Brain microvascular endothelial cell (primary cell): ENCODE measurements around the gene BACE2.
"Not testable (repeated sequence)": the region's sequence is repeated elsewhere in the genome, so short reads cannot be mapped to it uniquely, and the experiment has no call there.

Source experiments
- DNase-seq: peaks from one replicate; pipeline ENCODE4 v3.0.0-alpha.2; 2020
- H3K27ac ChIP-seq: fragments of 250-450 bp; sonication (Bioruptor Pico); 2 replicates; pipeline ENCODE4 v1.5.1; 2020; ENCODE audit warnings: mild to moderate bottlenecking, moderate library complexity
- H3K27me3 ChIP-seq: fragments of 250-450 bp; sonication (Bioruptor Pico); replicated peaks from 2 replicates; pipeline ENCODE4 v1.5.1; 2020; ENCODE audit warnings: mild to moderate bottlenecking
- H3K36me3 ChIP-seq: fragments of 250-450 bp; sonication (Bioruptor Pico); replicated peaks from 2 replicates; pipeline ENCODE4 v1.5.1; 2020; ENCODE audit warnings: mild to moderate bottlenecking
- H3K4me3 ChIP-seq: 2 replicates; pipeline ENCODE4 v1.5.1; 2011; ENCODE audit warnings: low read depth, mild to moderate bottlenecking, control low read depth, low read length, moderate library complexity
- CTCF ChIP-seq: IDR thresholded peaks from 2 replicates; pipeline ENCODE4 v1.5.1; 2011; ENCODE audit warnings: low read depth, mild to moderate bottlenecking, moderate library complexity, low read length, control low read depth, inconsistent platforms; ENCODE audit errors: missing control alignments
- in situ Hi-C: cut with HindIII; loops from 2 replicates; pipeline ENCODE4 v1.10.0; 2017; ENCODE audit warnings: low sequenced_read_pairs, low pct_ligation_motif_present

The BACE2 gene

GRCh38 chr21:41254090-41254700 lies 86.2 kb downstream of the BACE2 start:
- H3K36me3 ChIP-seq: no peaks in the 10 kb centered on the region
- no peak for TF ChIP-seq CTCF

GRCh38 chr21:41255190-41255589 lies 87.2 kb downstream of the BACE2 start:
- in situ Hi-C loops: no loop called here
- Histone ChIP-seq H3K27ac (no peak overlapping the region), H3K4me3 (no peak overlapping the region), H3K27me3 (no peaks in the 10 kb centered on the region), H3K36me3 (no peaks in the 10 kb centered on the region)
- no peak for DNase-seq
- TF ChIP-seq CTCF: no peak

More at GRCh38 chr21:41254090-41254700, 86.2 kb downstream of the BACE2 start:
- Histone ChIP-seq H3K27ac (no peak overlapping the region), H3K4me3 (no peak overlapping the region), H3K27me3 (no peaks in the 10 kb centered on the region)
- DNase-seq: no peak
- in situ Hi-C loops: no loop called here

GRCh38 chr21:41256231-41256630 lies 88.3 kb downstream of the BACE2 start:
- H3K36me3 ChIP-seq, H3K27me3 ChIP-seq, DNase-seq, H3K4me3 ChIP-seq, H3K27ac ChIP-seq, in situ Hi-C loops: not testable (repeated sequence)

GRCh38 chr21:41256771-41257702 lies 89.1 kb downstream of the BACE2 start:
- no peak for TF ChIP-seq CTCF

GRCh38 chr21:41258617-41259016 lies 90.7 kb downstream of the BACE2 start:
- in situ Hi-C loops: no loop called here
- no peak for TF ChIP-seq CTCF

More at GRCh38 chr21:41256771-41257702, 89.1 kb downstream of the BACE2 start:
- Histone ChIP-seq H3K27me3 (no peaks in the 10 kb centered on the region), H3K4me3 (no peak overlapping the region), H3K27ac (no peak overlapping the region), H3K36me3 (no peaks in the 10 kb centered on the region)
- no peak for DNase-seq
- in situ Hi-C loops: no loop called here

GRCh38 chr21:41260428-41260827 lies 92.5 kb downstream of the BACE2 start:
- H3K27ac ChIP-seq: no peak overlapping the region
- no peak for TF ChIP-seq CTCF
- DNase-seq: no peak
- no peaks in the 10 kb centered on the region for H3K27me3 ChIP-seq
- H3K4me3 ChIP-seq: no peak overlapping the region
- no peaks in the 10 kb centered on the region for H3K36me3 ChIP-seq
- in situ Hi-C loops: no loop called here

More at GRCh38 chr21:41258617-41259016, 90.7 kb downstream of the BACE2 start:
- H3K36me3 ChIP-seq: no peaks in the 10 kb centered on the region
- H3K27ac ChIP-seq: no peak overlapping the region
- H3K27me3 ChIP-seq: no peaks in the 10 kb centered on the region
- H3K4me3 ChIP-seq: no peak overlapping the region
- DNase-seq: no peak
